HepG2 (cell line): ENCODE results near the gene CGNL1. TPM values are rescaled to one million over a fixed set of nuclear protein-coding genes. Genes with fewer than 3 reads are reported as not detected.

ENCODE experiments used
- ARNT ChIP-seq: fragments of 450-650 bp; IDR thresholded peaks from 2 replicates; pipeline ENCODE4 v1.6.1; 2017
- ARNTL ChIP-seq: sonication (generic); formaldehyde crosslinking; IDR thresholded peaks from 2 replicates; pipeline ENCODE4 v1.4.0; 2020; ENCODE audit warnings: mild to moderate bottlenecking, missing genetic modification reagents
- DPF2 ChIP-seq: sonication (generic); formaldehyde crosslinking; IDR thresholded peaks from 2 replicates; pipeline ENCODE4 v1.4.0; 2020; ENCODE audit warnings: mild to moderate bottlenecking, low read depth, missing genetic modification reagents, borderline replicate concordance
- GATAD2A ChIP-seq: IDR thresholded peaks from 2 replicates; pipeline ENCODE4 v1.6.1; 2016
- MTA3 ChIP-seq: sonication (generic); formaldehyde crosslinking; IDR thresholded peaks from 2 replicates; pipeline ENCODE4 v1.4.0; 2020; ENCODE audit warnings: missing genetic modification reagents
- NRL ChIP-seq: sonication (generic); formaldehyde crosslinking; IDR thresholded peaks from 2 replicates; pipeline ENCODE4 v1.5.0; 2020; ENCODE audit warnings: missing genetic modification reagents, mild to moderate bottlenecking, moderate library complexity, borderline replicate concordance
- RORA ChIP-seq: sonication (generic); formaldehyde crosslinking; IDR thresholded peaks from 2 replicates; pipeline ENCODE4 v1.5.0; 2020; ENCODE audit warnings: mild to moderate bottlenecking, missing genetic modification reagents, moderate library complexity
- SRY ChIP-seq: sonication (generic); formaldehyde crosslinking; IDR thresholded peaks from 2 replicates; pipeline ENCODE4 v1.8.0; 2022; ENCODE audit warnings: mild to moderate bottlenecking, missing genetic modification reagents
- TRAFD1 ChIP-seq: sonication (generic); formaldehyde crosslinking; IDR thresholded peaks from 2 replicates; pipeline ENCODE4 v1.5.1; 2020; ENCODE audit warnings: missing genetic modification reagents, mild to moderate bottlenecking, borderline replicate concordance
- ZGPAT ChIP-seq: IDR thresholded peaks from 2 replicates; pipeline ENCODE4 v1.6.1; 2016; ENCODE audit warnings: mild to moderate bottlenecking
- ZNF12 ChIP-seq: sonication (generic); formaldehyde crosslinking; IDR thresholded peaks from 2 replicates; pipeline ENCODE4 v1.5.0; 2020; ENCODE audit warnings: missing genetic modification reagents
- ZNF121 ChIP-seq: sonication (generic); formaldehyde crosslinking; IDR thresholded peaks from 2 replicates; pipeline ENCODE4 v1.5.0; 2020; ENCODE audit warnings: mild to moderate bottlenecking, missing genetic modification reagents
- ZNF451 ChIP-seq: sonication (generic); formaldehyde crosslinking; IDR thresholded peaks from 2 replicates; pipeline ENCODE4 v1.5.0; 2020; ENCODE audit warnings: mild to moderate bottlenecking, missing genetic modification reagents
- ZNF543 ChIP-seq: sonication (generic); formaldehyde crosslinking; IDR thresholded peaks from 2 replicates; pipeline ENCODE4 v1.4.0; 2020; ENCODE audit warnings: mild to moderate bottlenecking, missing genetic modification reagents
- ZNF644 ChIP-seq: IDR thresholded peaks from 2 replicates; pipeline ENCODE4 v1.6.1; 2016; ENCODE audit warnings: low read depth
- ZNF720 ChIP-seq: sonication (generic); formaldehyde crosslinking; IDR thresholded peaks from 2 replicates; pipeline ENCODE4 v1.4.0; 2020; ENCODE audit warnings: missing genetic modification reagents
- ZSCAN9 ChIP-seq: IDR thresholded peaks from 2 replicates; pipeline ENCODE4 v1.6.1; 2016; ENCODE audit warnings: borderline replicate concordance
- polyA plus RNA-seq, 8 experiments: library from polyadenylated mRNA; depleted of rRNA in 3 of 8; stranded (reverse) in 7 of 8; unstranded in 1 of 8; fragments of >200 nt; fragmentation: Illumina TruSeq in 4 of 8; extraction: Trizol in 4 of 8; gene quantifications; 2 replicates each; pipeline versions ENCODE4 v1.2.1 to v1.2.3, GENCODE V29; 2011 to 2016; ENCODE audit warnings: low read depth in 4 of 8, missing spikeins in 1 of 8, mixed read lengths in 1 of 8; ENCODE audit not compliant: insufficient read depth in 1 of 8
- total RNA-seq, 5 experiments: library from RNA; depleted of rRNA; stranded (reverse); fragments of >200 nt; fragmentation: Illumina TruSeq; extraction: Trizol; gene quantifications; 2 replicates each; pipeline ENCODE4 v1.2.3, GENCODE V29; 2016; ENCODE audit warnings: low read depth in 1 of 5
- TF ChIP-seq, protein P1 (sequence below): sonication (generic); formaldehyde crosslinking; IDR thresholded peaks from 2 replicates; pipeline ENCODE4 v1.8.1; 2023; ENCODE audit warnings: mild to moderate bottlenecking, moderate library complexity, missing genetic modification reagents
- TF ChIP-seq, protein P2 (sequence below): IDR thresholded peaks from 2 replicates; pipeline ENCODE4 v1.6.1; 2018; ENCODE audit warnings: missing genetic modification reagents, mild to moderate bottlenecking, missing compliant biosample characterization
- TF ChIP-seq, protein P3 (sequence below): sonication (generic); formaldehyde crosslinking; IDR thresholded peaks from 2 replicates; pipeline ENCODE4 v1.4.0; 2020; ENCODE audit warnings: missing genetic modification reagents
- TF ChIP-seq, protein P4 (sequence below): sonication (generic); formaldehyde crosslinking; IDR thresholded peaks from 2 replicates; pipeline ENCODE4 v1.5.0; 2020; ENCODE audit warnings: mild to moderate bottlenecking, missing genetic modification reagents, moderate library complexity
- TF ChIP-seq, protein P5 (sequence below): sonication (generic); formaldehyde crosslinking; IDR thresholded peaks from 2 replicates; pipeline ENCODE4 v1.4.0; 2020; ENCODE audit warnings: missing genetic modification reagents

CGNL1 gene
- total and polyA plus RNA-seq, 2 of the 13 experiments (the other 11 are each of a cell fraction or from before 2014, with no cell fraction given): 5.6 to 15.6 TPM

- TF ChIP-seq SRY (no peak), ZSCAN9 (CRISPR knock-in tag) (no peak), RORA (CRISPR knock-in tag) (no peak), GATAD2A (CRISPR knock-in tag) (peak; percentile 34; the same call in 1 of the 2 replicates), TRAFD1 (CRISPR knock-in tag) (no peak), DPF2 (CRISPR knock-in tag) (no peak), ZNF12 (CRISPR knock-in tag) (0 out of 2 replicates have a peak, but pooled peaks have one; percentile 35), ZNF720 (CRISPR knock-in tag) (no peak), NRL (CRISPR knock-in tag) (no peak), ZNF451 (CRISPR knock-in tag) (no peak), ARNT (no peak), ZNF644 (CRISPR knock-in tag) (peak; percentile 15; the same call in 1 of the 2 replicates), ZGPAT (no peak), ZNF543 (CRISPR knock-in tag) (no peak), ARNTL (CRISPR knock-in tag) (no peak), ZNF121 (CRISPR knock-in tag) (no peak), MTA3 (no peak)
- TF ChIP-seq, protein P1, sequence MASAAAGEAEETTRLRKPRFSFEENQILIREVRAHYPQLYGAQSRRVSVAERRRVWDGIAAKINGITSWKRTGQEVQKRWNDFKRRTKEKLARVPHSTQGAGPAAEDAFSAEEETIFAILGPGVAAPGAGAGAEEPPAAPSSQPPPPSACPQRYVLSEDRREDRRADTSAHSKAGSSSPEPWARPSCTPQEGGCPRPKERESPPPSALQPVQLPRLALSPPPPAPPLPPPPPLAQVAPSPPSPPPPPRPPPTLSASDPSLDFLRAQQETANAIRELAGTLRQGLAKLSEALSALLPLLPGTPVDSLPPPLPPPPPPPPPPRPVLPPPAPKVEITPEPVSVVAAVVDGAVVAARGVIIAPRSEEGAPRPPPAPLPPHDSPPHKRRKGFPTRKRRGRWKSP (CRISPR knock-in tag): no peak
- TF ChIP-seq, protein P2, sequence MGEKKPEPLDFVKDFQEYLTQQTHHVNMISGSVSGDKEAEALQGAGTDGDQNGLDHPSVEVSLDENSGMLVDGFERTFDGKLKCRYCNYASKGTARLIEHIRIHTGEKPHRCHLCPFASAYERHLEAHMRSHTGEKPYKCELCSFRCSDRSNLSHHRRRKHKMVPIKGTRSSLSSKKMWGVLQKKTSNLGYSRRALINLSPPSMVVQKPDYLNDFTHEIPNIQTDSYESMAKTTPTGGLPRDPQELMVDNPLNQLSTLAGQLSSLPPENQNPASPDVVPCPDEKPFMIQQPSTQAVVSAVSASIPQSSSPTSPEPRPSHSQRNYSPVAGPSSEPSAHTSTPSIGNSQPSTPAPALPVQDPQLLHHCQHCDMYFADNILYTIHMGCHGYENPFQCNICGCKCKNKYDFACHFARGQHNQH (CRISPR knock-in tag): no peak
- TF ChIP-seq, protein P3, sequence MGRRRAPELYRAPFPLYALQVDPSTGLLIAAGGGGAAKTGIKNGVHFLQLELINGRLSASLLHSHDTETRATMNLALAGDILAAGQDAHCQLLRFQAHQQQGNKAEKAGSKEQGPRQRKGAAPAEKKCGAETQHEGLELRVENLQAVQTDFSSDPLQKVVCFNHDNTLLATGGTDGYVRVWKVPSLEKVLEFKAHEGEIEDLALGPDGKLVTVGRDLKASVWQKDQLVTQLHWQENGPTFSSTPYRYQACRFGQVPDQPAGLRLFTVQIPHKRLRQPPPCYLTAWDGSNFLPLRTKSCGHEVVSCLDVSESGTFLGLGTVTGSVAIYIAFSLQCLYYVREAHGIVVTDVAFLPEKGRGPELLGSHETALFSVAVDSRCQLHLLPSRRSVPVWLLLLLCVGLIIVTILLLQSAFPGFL (CRISPR knock-in tag): no peak
- TF ChIP-seq, protein P4, sequence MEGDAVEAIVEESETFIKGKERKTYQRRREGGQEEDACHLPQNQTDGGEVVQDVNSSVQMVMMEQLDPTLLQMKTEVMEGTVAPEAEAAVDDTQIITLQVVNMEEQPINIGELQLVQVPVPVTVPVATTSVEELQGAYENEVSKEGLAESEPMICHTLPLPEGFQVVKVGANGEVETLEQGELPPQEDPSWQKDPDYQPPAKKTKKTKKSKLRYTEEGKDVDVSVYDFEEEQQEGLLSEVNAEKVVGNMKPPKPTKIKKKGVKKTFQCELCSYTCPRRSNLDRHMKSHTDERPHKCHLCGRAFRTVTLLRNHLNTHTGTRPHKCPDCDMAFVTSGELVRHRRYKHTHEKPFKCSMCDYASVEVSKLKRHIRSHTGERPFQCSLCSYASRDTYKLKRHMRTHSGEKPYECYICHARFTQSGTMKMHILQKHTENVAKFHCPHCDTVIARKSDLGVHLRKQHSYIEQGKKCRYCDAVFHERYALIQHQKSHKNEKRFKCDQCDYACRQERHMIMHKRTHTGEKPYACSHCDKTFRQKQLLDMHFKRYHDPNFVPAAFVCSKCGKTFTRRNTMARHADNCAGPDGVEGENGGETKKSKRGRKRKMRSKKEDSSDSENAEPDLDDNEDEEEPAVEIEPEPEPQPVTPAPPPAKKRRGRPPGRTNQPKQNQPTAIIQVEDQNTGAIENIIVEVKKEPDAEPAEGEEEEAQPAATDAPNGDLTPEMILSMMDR (CRISPR knock-in tag): no peak
- TF ChIP-seq, protein P5, sequence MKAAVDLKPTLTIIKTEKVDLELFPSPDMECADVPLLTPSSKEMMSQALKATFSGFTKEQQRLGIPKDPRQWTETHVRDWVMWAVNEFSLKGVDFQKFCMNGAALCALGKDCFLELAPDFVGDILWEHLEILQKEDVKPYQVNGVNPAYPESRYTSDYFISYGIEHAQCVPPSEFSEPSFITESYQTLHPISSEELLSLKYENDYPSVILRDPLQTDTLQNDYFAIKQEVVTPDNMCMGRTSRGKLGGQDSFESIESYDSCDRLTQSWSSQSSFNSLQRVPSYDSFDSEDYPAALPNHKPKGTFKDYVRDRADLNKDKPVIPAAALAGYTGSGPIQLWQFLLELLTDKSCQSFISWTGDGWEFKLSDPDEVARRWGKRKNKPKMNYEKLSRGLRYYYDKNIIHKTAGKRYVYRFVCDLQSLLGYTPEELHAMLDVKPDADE (CRISPR knock-in tag): no peak
Measured at GRCh38 chr15:57485869-57486268, 109.6 kb downstream of the CGNL1 start (continued).
